ENCODE data around the gene KIF2C. TPM values are rescaled to one million over a fixed set of nuclear protein-coding genes. Genes with fewer than 3 reads are reported as not detected.

Gene KIF2C
- total RNA-seq, 1 donor from 2014 or later = 1.6 TPM

GRCh38 chr1:44798481-44799365 is 59.1 kb downstream of the KIF2C start:
- Histone ChIP-seq H3K9me3 (replicated peaks) (no peaks in the 10 kb centered on the region), H3K27me3 (ENCODE audit: low read depth) (no peaks in the 10 kb centered on the region), H3K4me1 (peaks cover 41% of the 10 kb centered on the region), H3K4me3 (no peak overlapping the region), H3K27ac (replicated peaks) (peak overlapping the region; percentile 100), H3K36me3 (peaks cover 12% of the 10 kb centered on the region)
- DNase-seq = peak; percentile 19
- intact Hi-C loops (cut with micrococcal nuclease) = no loop called here
- no peak for TF ChIP-seq CTCF (IDR thresholded peaks at IDR 0.05; ENCODE audit: borderline replicate concordance)

DNA sequence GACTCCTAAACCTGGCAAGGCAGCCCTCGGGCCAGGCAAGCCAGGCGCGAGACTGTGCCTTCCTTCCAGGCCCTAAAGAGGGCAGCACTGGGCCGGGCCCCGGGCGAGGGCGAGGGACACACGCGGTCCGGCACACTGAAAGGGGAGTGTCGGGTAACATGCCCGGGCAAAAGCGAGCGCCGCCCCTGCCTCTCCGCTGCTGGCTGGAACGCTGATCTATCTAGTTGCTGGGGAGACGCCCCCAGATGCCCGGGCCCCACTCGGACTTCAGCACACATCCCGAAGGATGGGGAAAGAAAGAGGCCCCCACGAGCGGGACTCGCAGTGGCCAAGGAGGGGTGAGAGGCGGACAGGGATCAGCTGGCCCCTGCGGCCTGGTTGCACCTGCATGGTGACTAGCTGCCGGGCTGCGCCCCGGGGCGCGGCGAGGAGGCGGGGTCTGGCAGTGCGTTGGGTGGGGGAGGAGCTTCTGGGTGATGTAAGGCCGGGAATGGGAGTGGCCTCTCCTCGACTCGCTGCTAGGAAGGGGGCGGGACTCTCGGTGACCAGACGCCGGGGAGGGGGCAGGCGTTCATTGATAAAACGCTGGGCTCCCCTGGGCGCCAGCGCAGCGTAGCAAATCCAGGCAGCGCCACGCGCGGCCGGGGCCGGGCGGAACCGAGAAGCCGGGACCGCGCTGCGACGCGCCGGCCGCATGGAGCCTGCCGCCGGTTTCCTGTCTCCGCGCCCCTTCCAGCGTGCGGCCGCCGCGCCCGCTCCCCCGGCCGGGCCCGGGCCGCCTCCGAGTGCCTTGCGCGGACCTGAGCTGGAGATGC is 60.3 kb downstream of the KIF2C start, which contains the start of gene PLK3:
PLK3 (plus strand) TSS at position 608 of the 815 bp plus-strand sequence; CDS start at position 695, 87 bp downstream.
- peak within 1 kb of the TSS; percentile 100 for H3K27ac ChIP-seq (replicated peaks)
- DNase-seq = peak; percentile 97
- H3K4me3 ChIP-seq = peak within 1 kb of the TSS; percentile 98
- H3K36me3 ChIP-seq = peaks cover 25% of the 10 kb centered on the region
- H3K9me3 ChIP-seq (replicated peaks) = no peaks in the 10 kb centered on the region
- H3K4me1 ChIP-seq = peaks cover 53% of the 10 kb centered on the region
- TF ChIP-seq CTCF (IDR thresholded peaks at IDR 0.05; ENCODE audit: borderline replicate concordance) = peak; percentile 93
- intact Hi-C loops (cut with micrococcal nuclease) = no loop called here
- H3K27me3 ChIP-seq (ENCODE audit: low read depth) = no peaks in the 10 kb centered on the region

DNA sequence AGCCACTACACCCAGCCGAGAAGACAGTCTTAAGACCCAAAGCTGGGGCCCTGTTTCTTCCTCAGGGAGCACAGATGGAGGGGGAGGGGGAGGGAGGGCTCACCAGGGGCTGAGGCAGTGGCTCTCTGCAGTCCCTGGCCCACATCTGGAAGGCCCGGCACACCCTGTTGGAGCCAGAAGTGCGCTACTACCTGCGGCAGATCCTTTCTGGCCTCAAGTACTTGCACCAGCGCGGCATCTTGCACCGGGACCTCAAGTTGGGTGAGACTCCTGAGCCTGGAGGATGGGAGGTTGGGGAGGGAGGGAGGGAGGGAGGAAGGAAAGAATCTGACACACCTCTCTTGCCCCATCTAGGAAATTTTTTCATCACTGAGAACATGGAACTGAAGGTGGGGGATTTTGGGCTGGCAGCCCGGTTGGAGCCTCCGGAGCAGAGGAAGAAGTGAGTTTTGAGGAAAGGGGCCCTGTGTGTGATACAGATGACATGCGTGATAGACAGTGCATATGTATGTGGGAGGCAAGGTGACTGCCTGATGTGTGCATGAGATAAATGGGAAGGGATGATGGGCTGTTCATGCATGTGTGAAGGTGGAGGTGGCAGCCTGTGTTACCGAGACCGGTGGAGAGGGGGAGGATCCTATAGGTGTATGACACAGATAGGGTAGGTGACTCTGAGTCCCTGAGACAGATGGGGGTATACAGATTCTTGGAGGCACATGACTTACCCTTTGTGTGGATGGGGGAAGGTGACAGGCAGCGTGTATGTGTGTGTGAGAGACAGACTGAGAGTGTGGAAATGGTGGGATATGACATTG is 62.1 kb downstream of the KIF2C start:
- Histone ChIP-seq H3K27me3 (ENCODE audit: low read depth) (no peaks in the 10 kb centered on the region), H3K4me3 (peak overlapping the region; percentile 98), H3K4me1 (peaks cover 70% of the 10 kb centered on the region), H3K36me3 (peaks cover 42% of the 10 kb centered on the region), H3K9me3 (replicated peaks) (no peaks in the 10 kb centered on the region), H3K27ac (replicated peaks) (peak overlapping the region; percentile 100)
- TF ChIP-seq CTCF (IDR thresholded peaks at IDR 0.05; ENCODE audit: borderline replicate concordance) = no peak
- intact Hi-C loops (cut with micrococcal nuclease) = no loop called here
- DNase-seq = peak; percentile 20

GRCh38 chr1:44802306-44803061 is 62.8 kb downstream of the KIF2C start:
- DNase-seq = peak; percentile 19

More at GRCh38 chr1:44802306-44803061, 62.8 kb downstream of the KIF2C start:
- H3K4me1 ChIP-seq = peaks cover 78% of the 10 kb centered on the region
- TF ChIP-seq CTCF (IDR thresholded peaks at IDR 0.05; ENCODE audit: borderline replicate concordance) = no peak
- H3K27ac ChIP-seq (replicated peaks) = peak overlapping the region; percentile 100
- intact Hi-C loops (cut with micrococcal nuclease) = no loop called here
- H3K4me3 ChIP-seq = peak overlapping the region; percentile 98
- H3K9me3 ChIP-seq (replicated peaks) = no peaks in the 10 kb centered on the region
- H3K27me3 ChIP-seq (ENCODE audit: low read depth) = no peaks in the 10 kb centered on the region
- H3K36me3 ChIP-seq = peaks cover 43% of the 10 kb centered on the region

Measured in left ventricle myocardium inferior (tissue), 1 donor.